Measurements from ENCODE around the gene MAP1B.
"Not testable (repeated sequence)": the region's sequence is repeated elsewhere in the genome, so short reads cannot be mapped to it uniquely, and the experiment has no call there.

MAP1B gene

DNA sequence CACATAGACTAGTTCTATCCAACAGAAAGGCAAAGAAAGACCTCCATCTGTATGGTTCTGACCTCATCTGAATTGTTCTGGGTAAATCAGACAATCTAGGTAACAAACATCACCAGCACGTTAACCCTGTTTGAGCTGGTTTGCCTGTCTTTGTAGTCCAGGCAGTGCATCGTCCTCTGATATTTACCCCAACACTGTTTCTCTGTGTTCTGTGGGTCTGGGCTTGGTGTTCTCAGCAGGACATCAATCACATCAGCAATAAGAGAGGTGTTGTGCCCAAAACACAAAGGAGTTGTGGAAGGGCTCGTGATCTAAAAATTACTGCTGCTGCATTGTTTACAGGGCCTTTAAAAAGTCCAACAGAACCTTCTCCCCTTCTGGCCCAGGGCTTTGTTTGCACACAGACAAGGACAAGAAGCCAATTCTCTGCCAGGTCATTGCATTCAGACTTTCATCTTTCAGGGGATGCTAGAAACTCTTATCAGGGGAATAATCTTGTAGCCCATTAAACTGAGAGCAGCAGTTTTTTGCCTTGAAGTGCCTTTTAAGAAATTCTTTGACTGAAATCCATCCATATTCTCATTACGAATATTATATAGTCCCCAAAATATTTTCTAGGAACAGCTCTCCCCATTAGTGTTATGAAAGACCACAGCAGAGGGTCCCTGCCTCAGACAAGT lies 30.5 kb upstream of the MAP1B start:
- H3K4me1 ChIP-seq (ENCODE audit: insufficient read depth, low read length): peaks cover 7% of the 10 kb centered on the region
- H3K27ac ChIP-seq (ENCODE audit: low read length): no peak overlapping the region
- H3K36me3 ChIP-seq (ENCODE audit: insufficient read depth, low read depth, low read length): no peaks in the 10 kb centered on the region
- H3K27me3 ChIP-seq (ENCODE audit: insufficient read depth, low read length): no peaks in the 10 kb centered on the region
- H3K9ac ChIP-seq (ENCODE audit: low read depth, low read length): no peak overlapping the region
- H3K9me3 ChIP-seq (ENCODE audit: insufficient read depth, low read depth, low read length): no peaks in the 10 kb centered on the region
- no peak overlapping the region for H3K4me3 ChIP-seq (ENCODE audit: low read length)

DNA sequence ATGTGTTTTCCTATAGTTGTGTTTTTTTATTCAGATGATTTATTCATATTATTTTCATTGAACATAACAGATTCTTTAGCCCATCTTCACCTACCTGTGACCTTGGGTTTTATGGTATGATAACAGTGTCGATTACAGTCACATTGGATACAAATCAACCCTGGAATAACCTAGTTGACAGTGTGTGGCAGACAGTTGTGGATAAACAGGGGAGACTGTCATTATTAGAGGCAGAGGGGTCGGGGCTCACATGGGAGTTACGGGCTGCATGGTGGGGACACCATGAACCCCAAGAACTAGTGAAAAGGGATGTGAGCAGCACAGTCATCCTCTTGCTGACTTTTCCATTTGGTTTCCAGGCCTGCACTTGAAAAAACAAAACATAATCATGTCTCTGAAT lies 29.9 kb upstream of the MAP1B start:
- no peak overlapping the region for H3K4me3 ChIP-seq (ENCODE audit: low read length)
- H3K9me3 ChIP-seq (ENCODE audit: insufficient read depth, low read depth, low read length): no peaks in the 10 kb centered on the region
- no peak overlapping the region for H3K9ac ChIP-seq (ENCODE audit: low read depth, low read length)
- H3K36me3 ChIP-seq (ENCODE audit: insufficient read depth, low read depth, low read length): no peaks in the 10 kb centered on the region
- H3K27ac ChIP-seq (ENCODE audit: low read length): no peak overlapping the region
- H3K4me1 ChIP-seq (ENCODE audit: insufficient read depth, low read length): peaks cover 7% of the 10 kb centered on the region
- H3K27me3 ChIP-seq (ENCODE audit: insufficient read depth, low read length): no peaks in the 10 kb centered on the region

DNA sequence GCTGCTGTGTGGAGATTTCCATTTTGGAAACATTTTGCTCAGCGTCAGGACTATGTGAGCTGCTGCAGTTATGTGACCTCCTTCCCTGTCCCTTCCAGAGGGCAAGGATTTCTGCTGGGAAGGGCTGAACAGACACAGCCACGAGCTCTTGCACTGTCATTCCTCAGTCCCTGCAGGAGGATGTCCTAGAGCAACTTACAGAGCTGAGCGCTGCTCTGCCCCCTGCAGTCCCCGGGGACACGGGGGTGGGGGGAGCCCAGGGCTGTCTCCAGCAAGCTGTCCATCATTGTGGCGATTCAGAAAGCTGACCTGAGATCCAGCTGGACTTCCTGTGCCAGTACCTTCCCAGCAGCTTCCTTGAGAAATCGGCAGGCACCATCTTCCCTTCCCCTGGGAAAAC lies 28.0 kb upstream of the MAP1B start:
- Histone ChIP-seq H3K36me3 (ENCODE audit: insufficient read depth, low read depth, low read length) (no peaks in the 10 kb centered on the region), H3K27ac (ENCODE audit: low read length) (no peak overlapping the region), H3K9me3 (ENCODE audit: insufficient read depth, low read depth, low read length) (no peaks in the 10 kb centered on the region), H3K27me3 (ENCODE audit: insufficient read depth, low read length) (no peaks in the 10 kb centered on the region), H3K4me1 (ENCODE audit: insufficient read depth, low read length) (peaks cover 7% of the 10 kb centered on the region), H3K9ac (ENCODE audit: low read depth, low read length) (no peak overlapping the region), H3K4me3 (ENCODE audit: low read length) (no peak overlapping the region)

DNA sequence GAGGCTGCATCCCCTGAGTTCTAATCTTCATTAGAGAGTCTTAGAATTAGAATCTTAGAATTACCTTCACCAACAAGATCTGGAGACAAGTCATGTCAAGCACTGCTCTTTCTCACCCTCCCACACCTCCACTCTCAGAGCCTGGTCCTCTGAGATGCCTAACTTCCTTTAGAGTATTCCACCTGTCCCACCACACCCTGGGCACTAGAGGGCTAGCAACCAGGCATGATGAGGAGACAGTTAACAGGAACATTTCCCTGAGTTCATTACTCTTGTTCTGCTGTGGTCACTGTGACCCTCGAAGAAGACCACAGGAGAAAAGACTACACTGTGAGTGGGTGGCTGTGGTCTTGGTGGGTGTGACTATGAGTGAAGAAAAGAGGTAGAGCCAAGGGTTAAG lies 25.2 kb upstream of the MAP1B start:
- Histone ChIP-seq H3K9ac (ENCODE audit: low read depth, low read length) (no peak overlapping the region), H3K36me3 (ENCODE audit: insufficient read depth, low read depth, low read length) (no peaks in the 10 kb centered on the region), H3K27me3 (ENCODE audit: insufficient read depth, low read length) (no peaks in the 10 kb centered on the region), H3K9me3 (ENCODE audit: insufficient read depth, low read depth, low read length) (no peaks in the 10 kb centered on the region), H3K4me1 (ENCODE audit: insufficient read depth, low read length) (peaks cover 7% of the 10 kb centered on the region), H3K27ac (ENCODE audit: low read length) (no peak overlapping the region), H3K4me3 (ENCODE audit: low read length) (no peak overlapping the region)

DNA sequence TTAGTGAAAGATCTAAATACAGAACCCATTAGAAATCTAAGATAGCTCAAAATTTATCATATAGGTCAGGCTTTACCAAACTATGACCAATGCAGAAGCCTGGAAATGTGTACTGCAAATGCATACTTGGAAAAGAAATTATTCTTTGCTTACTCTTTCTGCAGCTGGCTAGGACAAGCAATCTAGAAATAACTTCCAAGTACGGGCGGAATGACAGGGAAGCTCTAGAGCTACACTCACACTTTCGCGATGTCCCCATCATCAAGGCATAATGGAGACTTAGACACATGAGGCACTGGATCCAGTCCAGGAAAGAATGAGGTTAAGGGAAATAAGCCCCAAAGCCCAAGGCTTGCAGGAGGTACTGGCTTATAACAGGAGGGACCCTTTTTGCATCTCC lies 22.4 kb upstream of the MAP1B start:
- no peaks in the 10 kb centered on the region for H3K36me3 ChIP-seq (ENCODE audit: insufficient read depth, low read depth, low read length)
- no peak overlapping the region for H3K27ac ChIP-seq (ENCODE audit: low read length)
- H3K4me1 ChIP-seq (ENCODE audit: insufficient read depth, low read length): no peaks in the 10 kb centered on the region
- no peaks in the 10 kb centered on the region for H3K27me3 ChIP-seq (ENCODE audit: insufficient read depth, low read length)
- no peak overlapping the region for H3K9ac ChIP-seq (ENCODE audit: low read depth, low read length)
- H3K9me3 ChIP-seq (ENCODE audit: insufficient read depth, low read depth, low read length): no peaks in the 10 kb centered on the region
- no peak overlapping the region for H3K4me3 ChIP-seq (ENCODE audit: low read length)

DNA sequence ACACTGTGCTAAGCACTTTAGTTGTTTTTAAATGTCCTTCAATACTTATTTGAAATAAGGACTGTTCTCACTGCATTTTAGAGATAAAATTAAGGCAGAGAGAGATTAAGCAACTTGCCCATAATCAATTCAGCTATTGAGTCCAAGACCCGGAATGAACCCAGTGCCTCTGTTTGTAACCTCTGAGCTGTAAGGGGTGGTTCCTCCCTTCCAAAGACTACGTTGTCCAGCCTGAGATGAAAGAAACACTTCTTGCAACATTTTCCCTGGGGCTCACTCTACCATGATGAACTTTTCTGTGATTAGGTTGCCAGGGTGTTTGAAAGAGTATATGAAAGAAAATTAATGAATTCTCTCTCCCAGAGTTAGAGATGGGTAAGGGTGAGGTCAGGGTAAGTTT lies 22.0 kb upstream of the MAP1B start:
- Histone ChIP-seq H3K4me3 (ENCODE audit: low read length) (no peak overlapping the region), H3K27me3 (ENCODE audit: insufficient read depth, low read length) (no peaks in the 10 kb centered on the region), H3K9me3 (ENCODE audit: insufficient read depth, low read depth, low read length) (no peaks in the 10 kb centered on the region)

DNA sequence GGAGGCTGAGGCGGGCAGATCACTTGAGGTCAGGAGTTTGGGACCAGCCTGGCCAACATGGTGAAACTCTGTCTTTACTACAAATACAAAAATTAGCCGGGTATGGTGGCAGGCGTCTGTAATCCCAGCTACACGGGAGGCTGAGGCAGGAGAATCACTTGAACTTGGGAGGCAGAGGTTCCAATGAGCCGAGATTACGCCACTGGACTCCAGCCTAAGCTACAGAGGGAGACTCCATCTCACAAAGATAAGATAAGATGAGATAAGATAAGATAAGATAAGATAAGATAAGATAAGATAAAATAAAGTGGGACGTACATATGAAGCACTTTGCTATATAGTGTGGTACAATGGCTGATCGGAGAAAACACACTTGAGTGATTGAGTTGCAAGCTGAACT lies 17.6 kb upstream of the MAP1B start:
- not testable (repeated sequence) for H3K9ac ChIP-seq (ENCODE audit: low read depth, low read length); H3K4me1 ChIP-seq (ENCODE audit: insufficient read depth, low read length); H3K27ac ChIP-seq (ENCODE audit: low read length); H3K9me3 ChIP-seq (ENCODE audit: insufficient read depth, low read depth, low read length); H3K36me3 ChIP-seq (ENCODE audit: insufficient read depth, low read depth, low read length); H3K4me3 ChIP-seq (ENCODE audit: low read length); H3K27me3 ChIP-seq (ENCODE audit: insufficient read depth, low read length)

More for the DNA sequence above, 22.0 kb upstream of the MAP1B start:
- H3K9ac ChIP-seq (ENCODE audit: low read depth, low read length): no peak overlapping the region
- H3K4me1 ChIP-seq (ENCODE audit: insufficient read depth, low read length): no peaks in the 10 kb centered on the region
- no peaks in the 10 kb centered on the region for H3K36me3 ChIP-seq (ENCODE audit: insufficient read depth, low read depth, low read length)
- H3K27ac ChIP-seq (ENCODE audit: low read length): no peak overlapping the region

DNA sequence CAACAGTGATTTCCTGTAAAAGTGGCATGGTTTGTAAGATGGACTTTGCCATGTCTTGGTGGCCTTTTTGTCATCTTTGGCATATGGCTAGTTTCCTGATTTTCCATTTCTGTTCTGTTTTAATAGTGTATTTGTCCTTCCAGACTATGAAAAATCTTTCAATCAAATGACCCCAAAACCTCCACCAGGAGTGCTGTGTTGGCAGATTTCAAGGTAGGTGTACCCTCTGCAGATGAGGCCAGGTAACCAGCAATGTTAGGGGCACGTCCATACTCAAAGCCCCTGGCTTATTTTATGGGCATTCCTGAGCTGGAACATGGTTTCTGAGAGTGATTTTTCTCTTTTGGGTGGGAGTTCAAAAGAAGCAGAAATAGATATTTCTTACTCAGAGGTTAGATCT lies 15.2 kb upstream of the MAP1B start:
- H3K4me3 ChIP-seq (ENCODE audit: low read length): no peak overlapping the region
- no peaks in the 10 kb centered on the region for H3K9me3 ChIP-seq (ENCODE audit: insufficient read depth, low read depth, low read length)
- no peak overlapping the region for H3K27ac ChIP-seq (ENCODE audit: low read length)
- no peak overlapping the region for H3K9ac ChIP-seq (ENCODE audit: low read depth, low read length)
- H3K27me3 ChIP-seq (ENCODE audit: insufficient read depth, low read length): no peaks in the 10 kb centered on the region
- no peaks in the 10 kb centered on the region for H3K36me3 ChIP-seq (ENCODE audit: insufficient read depth, low read depth, low read length)
- H3K4me1 ChIP-seq (ENCODE audit: insufficient read depth, low read length): no peaks in the 10 kb centered on the region

DNA sequence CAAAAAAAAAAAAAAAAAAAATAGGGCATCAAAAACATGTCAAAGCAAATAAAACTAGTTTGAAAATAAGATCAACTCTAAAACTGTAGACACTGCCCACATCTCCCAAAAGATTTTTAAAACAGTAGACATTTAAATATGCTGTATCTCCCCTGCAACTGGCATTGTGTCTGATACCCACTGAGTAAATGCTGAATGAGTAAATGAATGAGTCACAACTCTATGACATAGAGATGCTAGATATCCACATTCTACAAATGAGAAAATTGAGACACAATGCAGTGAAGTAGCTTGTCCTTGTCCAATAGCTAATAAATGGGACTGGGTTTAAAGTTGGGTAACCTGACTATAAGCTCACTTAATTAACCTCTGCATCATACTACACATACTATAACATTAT lies 14.1 kb upstream of the MAP1B start:
- Histone ChIP-seq H3K27ac (ENCODE audit: low read length) (no peak overlapping the region), H3K9me3 (ENCODE audit: insufficient read depth, low read depth, low read length) (no peaks in the 10 kb centered on the region), H3K4me3 (ENCODE audit: low read length) (no peak overlapping the region), H3K27me3 (ENCODE audit: insufficient read depth, low read length) (no peaks in the 10 kb centered on the region), H3K9ac (ENCODE audit: low read depth, low read length) (no peak overlapping the region), H3K4me1 (ENCODE audit: insufficient read depth, low read length) (no peaks in the 10 kb centered on the region), H3K36me3 (ENCODE audit: insufficient read depth, low read depth, low read length) (no peaks in the 10 kb centered on the region)

DNA sequence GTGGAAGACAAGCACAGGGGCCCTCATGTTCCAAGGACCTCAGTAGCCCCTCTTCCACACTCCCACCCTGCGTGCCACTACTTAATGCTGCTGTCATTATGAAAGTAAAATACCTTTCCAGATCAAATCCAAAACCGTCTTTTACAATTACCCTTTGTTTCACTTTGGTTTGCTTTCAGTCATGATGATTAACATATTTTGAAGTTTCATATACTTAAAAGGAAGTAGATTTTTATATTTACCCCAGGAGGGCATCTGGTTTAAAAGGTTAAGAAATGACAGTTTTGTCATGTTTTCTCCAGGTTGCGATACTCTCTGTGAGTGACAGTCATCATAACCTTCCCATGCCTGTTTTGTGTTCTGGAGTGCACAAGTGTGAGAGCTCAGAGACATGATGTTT lies 13.5 kb upstream of the MAP1B start:
- H3K9ac ChIP-seq (ENCODE audit: low read depth, low read length): no peak overlapping the region
- H3K4me3 ChIP-seq (ENCODE audit: low read length): no peak overlapping the region
- H3K27ac ChIP-seq (ENCODE audit: low read length): no peak overlapping the region

DNA sequence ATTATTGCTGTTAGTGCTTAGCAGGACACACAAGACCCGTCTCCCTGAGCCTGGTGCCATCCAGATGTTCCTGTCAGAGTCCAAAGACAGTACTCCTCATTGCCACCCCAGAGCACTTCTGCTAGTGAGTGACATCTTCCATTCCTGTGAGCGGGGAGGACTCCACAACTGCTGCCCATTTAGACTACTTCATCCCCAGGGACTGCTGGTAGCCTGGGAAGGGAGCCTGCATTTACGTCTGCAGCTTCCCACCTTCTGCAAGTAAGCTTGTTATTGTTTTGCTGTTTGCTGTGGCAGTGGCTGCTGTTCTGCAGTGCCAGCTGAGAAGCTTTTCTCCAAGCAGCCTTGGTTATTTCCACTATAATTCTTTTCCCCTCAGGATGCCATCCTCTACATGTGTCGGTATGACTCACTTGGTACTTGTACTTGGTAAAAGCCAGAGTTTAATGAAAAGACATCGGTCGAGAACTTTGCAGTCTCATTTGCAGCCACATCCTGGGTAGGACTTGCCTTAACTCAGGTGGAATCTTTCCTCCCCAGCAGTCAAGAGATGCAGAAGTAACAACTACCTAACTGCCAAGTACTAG lies 10.6 kb upstream of the MAP1B start:
- no peak overlapping the region for H3K27ac ChIP-seq (ENCODE audit: low read length)

More for the DNA sequence above, 13.5 kb upstream of the MAP1B start:
- Histone ChIP-seq H3K36me3 (ENCODE audit: insufficient read depth, low read depth, low read length) (no peaks in the 10 kb centered on the region), H3K27me3 (ENCODE audit: insufficient read depth, low read length) (no peaks in the 10 kb centered on the region), H3K4me1 (ENCODE audit: insufficient read depth, low read length) (no peaks in the 10 kb centered on the region), H3K9me3 (ENCODE audit: insufficient read depth, low read depth, low read length) (no peaks in the 10 kb centered on the region)

DNA sequence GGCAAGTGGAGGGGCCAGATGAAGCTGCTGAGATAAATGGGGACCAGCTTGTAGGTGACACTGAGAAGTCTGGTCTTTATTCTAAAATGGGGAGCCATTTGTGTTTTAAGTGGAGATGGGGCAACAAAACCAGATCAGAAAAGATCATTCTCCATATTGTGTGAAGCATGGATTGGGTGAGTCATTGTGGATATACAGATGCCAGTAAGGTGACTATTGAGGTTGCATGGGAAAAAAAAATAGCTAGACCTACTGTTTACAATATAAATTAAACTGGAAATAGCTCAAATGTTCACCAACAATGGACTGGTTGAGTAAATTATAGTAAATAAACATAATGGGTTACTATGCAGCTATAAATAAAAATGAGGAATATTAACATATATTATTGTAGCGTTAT lies 5.4 kb upstream of the MAP1B start:
- H3K9ac ChIP-seq (ENCODE audit: low read depth, low read length): no peak overlapping the region
- H3K36me3 ChIP-seq (ENCODE audit: insufficient read depth, low read depth, low read length): no peaks in the 10 kb centered on the region
- H3K4me3 ChIP-seq (ENCODE audit: low read length): no peak overlapping the region
- H3K9me3 ChIP-seq (ENCODE audit: insufficient read depth, low read depth, low read length): peaks cover 4% of the 10 kb centered on the region; the same call in 1 of the 2 replicates
- H3K27ac ChIP-seq (ENCODE audit: low read length): no peak overlapping the region
- peaks cover 5% of the 10 kb centered on the region; the same call in 1 of the 2 replicates for H3K4me1 ChIP-seq (ENCODE audit: insufficient read depth, low read length)
- no peaks in the 10 kb centered on the region for H3K27me3 ChIP-seq (ENCODE audit: insufficient read depth, low read length)

More for the DNA sequence above, 10.6 kb upstream of the MAP1B start:
- Histone ChIP-seq H3K4me1 (ENCODE audit: insufficient read depth, low read length) (no peaks in the 10 kb centered on the region), H3K36me3 (ENCODE audit: insufficient read depth, low read depth, low read length) (no peaks in the 10 kb centered on the region), H3K27me3 (ENCODE audit: insufficient read depth, low read length) (no peaks in the 10 kb centered on the region), H3K9ac (ENCODE audit: low read depth, low read length) (no peak overlapping the region), H3K9me3 (ENCODE audit: insufficient read depth, low read depth, low read length) (no peaks in the 10 kb centered on the region), H3K4me3 (ENCODE audit: low read length) (no peak overlapping the region)

Data from iPS-20b (cell line).